Psoas muscle (tissue), 8 donors: ENCODE results near the gene SF3B5. TPM values are rescaled to one million over a fixed set of nuclear protein-coding genes. Genes with fewer than 3 reads are reported as not detected.

Source experiments
- ATAC-seq, 4 donors: fragments of 200-7000 bp; cut with Tn5 transposase; one replicate each; pipeline ENCODE4 v1.9.1; 2020; ENCODE audit warnings: moderate library complexity in 3 of 4, mild to moderate bottlenecking in 2 of 4
- DNase-seq, 2 donors: peaks; one replicate each; pipeline ENCODE4 v3.0.0-alpha.2; 2020
- H3K27ac ChIP-seq: fragments of 200-600 bp; one replicate; pipeline ENCODE4 v1.8.0; 2022
- H3K27me3 ChIP-seq, 3 donors: fragments of 200-600 bp in 1 of 3; one replicate each; pipeline versions ENCODE4 v1.6.1 to v1.8.0; 2013 to 2022; ENCODE audit warnings: low read length in 2 of 3, mild to moderate bottlenecking in 2 of 3, moderate library complexity in 1 of 3; ENCODE audit not compliant: insufficient read depth in 3 of 3
- H3K36me3 ChIP-seq, 2 donors: fragments of 200-600 bp in 1 of 2; one replicate each; pipeline versions ENCODE4 v1.6.1 to v1.8.0; 2013 to 2022; ENCODE audit warnings: low read depth in 1 of 2, mild to moderate bottlenecking in 1 of 2, moderate library complexity in 1 of 2; ENCODE audit not compliant: insufficient read depth in 1 of 2
- H3K4me1 ChIP-seq: fragments of 200-600 bp; one replicate; pipeline ENCODE4 v1.8.0; 2022
- H3K4me3 ChIP-seq: fragments of 200-600 bp; one replicate; pipeline ENCODE4 v1.8.0; 2022; ENCODE audit warnings: mild to moderate bottlenecking
- H3K9me3 ChIP-seq: fragments of 200-600 bp; one replicate; pipeline ENCODE4 v1.8.0; 2022
- WGBS, 3 donors: extraction: QIAGEN DNeasy Blood & Tissue Kit; methylation state at CpG; one replicate each; pipeline versions ENCODE4 v1.1.6 to v1.1.7; 2013; 5-methylcytosine and 5-hydroxymethylcytosine counted together
- intact Hi-C, 2 donors: fragments of 100-400 bp; cut with DNase I; formaldehyde crosslinking; loops; one replicate each; pipeline versions ENCODE4 v1.11.0 to v1.14.2; 2022
- polyA plus RNA-seq, 3 donors: library from polyadenylated mRNA; stranded (reverse); fragments of 200-250 nt; gene quantifications; one replicate each; pipeline ENCODE4 v1.2.3, GENCODE V29; 2013
- total RNA-seq, 4 donors: library from RNA; stranded (reverse); fragmentation: NEBNext Ultra II Directional in 2 of 4; extraction: Animal tissue kit (Norgen Biotek cat#: 25700) in 2 of 4; gene quantifications; one replicate each; pipeline versions ENCODE4 v1.2.1 to v1.2.4, GENCODE V29; 2021 to 2023
- TF ChIP-seq, protein P1 (sequence below): fragments of 200-600 bp; IDR thresholded peaks from one replicate; pipeline ENCODE4 v1.8.0; 2022; ENCODE audit warnings: antibody characterized with exemption
- donor health status: healthy with polysubstance abuse.
- donor health status: DM: no; HTN: no; CAD: no; lungs with moderate emphysema.
- donor health status: Bipolar disorder and iron deficiency.
- donor health status: healthy.
- donor health status: DM: yes; HTN: yes; CAD: no.
- donor health status: DM: no; HTN: no; CAD: no.
- donor health status: DM: no; HTN: no; CAD: no.
- donor health status: DM: yes; HTN: yes; CAD: no.

SF3B5 gene
- total and polyA plus RNA-seq, 7 donors: 115 to 296 (median 146) TPM

DNA sequence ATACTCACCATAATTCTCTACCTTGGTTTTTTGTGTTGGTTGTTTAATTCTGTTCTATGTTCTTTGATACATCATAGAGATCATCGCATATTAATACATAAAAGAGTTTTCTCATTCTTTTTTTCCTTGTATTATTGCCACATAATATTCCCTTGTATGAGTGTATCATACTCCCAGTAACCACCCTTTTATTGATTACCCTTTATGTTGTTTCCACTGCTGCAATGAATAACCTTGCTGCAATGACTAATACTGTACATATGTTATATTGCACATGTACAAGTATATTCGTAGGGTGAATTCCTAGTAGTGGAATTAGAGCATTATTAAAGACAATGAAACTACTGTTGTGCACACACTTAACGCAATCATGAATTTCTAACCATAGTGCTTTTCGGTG, 9.1 kb upstream of the SF3B5 start:
- no peak overlapping the region for H3K27ac ChIP-seq
- no peaks in the 10 kb centered on the region for H3K27me3 ChIP-seq
- no peak for ATAC-seq
- WGBS, 3 donors: 51 to 69% (median 51%) methylated on average over 4 of the region's 4 CpGs
- intact Hi-C loops: loop anchor here (2.0 to 10.0 kb wide), 2 partner anchors 112 to 380 kb away; no protein-coding TSS in a partner anchor
- no peak overlapping the region for H3K4me3 ChIP-seq
- no peaks in the 10 kb centered on the region for H3K4me1 ChIP-seq
- TF ChIP-seq, protein P1, sequence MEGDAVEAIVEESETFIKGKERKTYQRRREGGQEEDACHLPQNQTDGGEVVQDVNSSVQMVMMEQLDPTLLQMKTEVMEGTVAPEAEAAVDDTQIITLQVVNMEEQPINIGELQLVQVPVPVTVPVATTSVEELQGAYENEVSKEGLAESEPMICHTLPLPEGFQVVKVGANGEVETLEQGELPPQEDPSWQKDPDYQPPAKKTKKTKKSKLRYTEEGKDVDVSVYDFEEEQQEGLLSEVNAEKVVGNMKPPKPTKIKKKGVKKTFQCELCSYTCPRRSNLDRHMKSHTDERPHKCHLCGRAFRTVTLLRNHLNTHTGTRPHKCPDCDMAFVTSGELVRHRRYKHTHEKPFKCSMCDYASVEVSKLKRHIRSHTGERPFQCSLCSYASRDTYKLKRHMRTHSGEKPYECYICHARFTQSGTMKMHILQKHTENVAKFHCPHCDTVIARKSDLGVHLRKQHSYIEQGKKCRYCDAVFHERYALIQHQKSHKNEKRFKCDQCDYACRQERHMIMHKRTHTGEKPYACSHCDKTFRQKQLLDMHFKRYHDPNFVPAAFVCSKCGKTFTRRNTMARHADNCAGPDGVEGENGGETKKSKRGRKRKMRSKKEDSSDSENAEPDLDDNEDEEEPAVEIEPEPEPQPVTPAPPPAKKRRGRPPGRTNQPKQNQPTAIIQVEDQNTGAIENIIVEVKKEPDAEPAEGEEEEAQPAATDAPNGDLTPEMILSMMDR: no peak
- no peaks in the 10 kb centered on the region for H3K36me3 ChIP-seq
- no peak for DNase-seq
- no peaks in the 10 kb centered on the region for H3K9me3 ChIP-seq

DNA sequence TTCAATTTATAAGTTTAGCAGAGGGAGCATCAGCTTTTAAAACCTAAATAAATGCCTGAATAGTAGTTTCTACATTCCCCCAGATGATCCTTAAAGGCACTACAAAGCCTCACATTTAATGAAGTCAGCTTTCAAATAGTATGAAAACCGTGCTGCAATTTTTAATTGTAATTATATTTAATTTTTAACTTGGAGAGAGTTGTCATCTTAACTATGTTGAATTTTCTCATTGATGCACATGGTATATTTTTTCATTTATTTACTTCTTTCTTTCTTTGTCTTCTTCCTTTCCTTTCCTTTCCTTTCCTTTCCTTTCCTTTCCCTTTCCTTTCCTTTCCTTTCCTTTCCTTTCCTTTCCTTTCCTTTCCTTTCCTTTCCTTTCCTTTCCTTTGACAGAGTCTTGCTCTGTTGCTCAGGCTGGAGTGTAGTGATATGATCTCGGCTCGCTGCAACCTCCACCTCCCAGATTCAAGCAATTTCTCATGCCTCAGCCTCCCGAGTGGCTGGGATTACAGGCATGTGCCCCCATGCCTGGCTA, 7.7 kb upstream of the SF3B5 start:
- intact Hi-C loops: loop anchor here in 1 of 2 donors (10.0 kb wide), 1 partner anchor 382 kb away; no protein-coding TSS in a partner anchor
- TF ChIP-seq, protein P1: no peak
- DNase-seq (no peak), ATAC-seq (no peak)
- Histone ChIP-seq H3K36me3 (no peaks in the 10 kb centered on the region), H3K4me1 (no peaks in the 10 kb centered on the region), H3K4me3 (no peak overlapping the region), H3K9me3 (no peaks in the 10 kb centered on the region), H3K27me3 (no peaks in the 10 kb centered on the region), H3K27ac (no peak overlapping the region)
- WGBS, 3 donors: 69 to 76% (median 72%) methylated on average over 4 of the region's 4 CpGs

DNA sequence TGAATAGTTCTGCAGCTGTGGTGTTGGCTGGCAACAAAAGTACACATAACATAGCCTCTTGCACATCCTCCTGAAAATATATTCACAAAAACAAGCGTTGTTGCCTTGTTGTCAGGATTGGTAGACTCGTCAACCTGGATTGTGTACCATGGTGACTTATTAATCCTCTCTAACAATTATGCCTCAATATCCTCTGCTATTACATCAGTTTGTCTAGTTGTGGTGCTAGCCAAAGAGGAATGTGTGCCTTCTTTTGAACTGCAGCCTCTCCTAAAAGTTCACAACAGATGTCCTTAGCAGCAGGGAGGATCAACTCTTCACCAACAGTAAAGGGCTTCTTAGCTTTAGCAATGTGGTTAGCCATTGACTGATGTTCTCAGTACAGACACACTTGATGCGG, 3.6 kb upstream of the SF3B5 start:
- no peak for DNase-seq
- H3K27me3 ChIP-seq: no peaks in the 10 kb centered on the region
- H3K4me3 ChIP-seq: no peak overlapping the region
- H3K9me3 ChIP-seq: no peaks in the 10 kb centered on the region
- ATAC-seq: no peak
- TF ChIP-seq, protein P1: no peak
- no peaks in the 10 kb centered on the region for H3K36me3 ChIP-seq
- WGBS, 3 donors: 75 to 83% (median 83%) methylated on average over 3 of the region's 3 CpGs
- intact Hi-C loops: loop anchor here (5.0 kb wide), 2 partner anchors 118 to 188 kb away; partner anchors contain the start of gene UTRN (in 1 of the 2)
- no peak overlapping the region for H3K27ac ChIP-seq
- peaks cover 8% of the 10 kb centered on the region for H3K4me1 ChIP-seq

DNA sequence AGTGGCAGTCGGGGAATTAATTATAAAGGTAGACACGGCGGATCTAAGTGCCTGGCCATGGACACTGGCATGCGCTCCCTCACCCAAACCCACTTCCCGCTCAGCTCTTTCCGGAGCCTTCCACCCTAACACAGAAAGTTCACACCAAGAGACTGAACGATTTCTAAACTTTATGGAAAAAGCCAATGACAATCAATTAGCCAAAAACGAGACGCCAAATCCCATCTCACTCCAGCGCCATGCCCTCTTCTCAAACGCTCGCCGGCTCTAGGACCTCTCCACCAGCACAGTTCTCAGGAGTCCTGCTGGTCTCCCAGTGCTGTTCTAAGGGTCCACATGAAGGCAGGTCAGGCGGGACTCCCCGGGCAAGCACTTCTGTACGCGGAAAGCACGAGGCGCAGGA, 641 bp downstream of the SF3B5 start:
- H3K9me3 ChIP-seq: no peaks in the 10 kb centered on the region
- intact Hi-C loops: loop anchor here (5.0 kb wide), 2 partner anchors 123 to 193 kb away; partner anchors contain the start of gene UTRN (in 1 of the 2)
- peak overlapping the region; percentile 87 for H3K27ac ChIP-seq
- H3K27me3 ChIP-seq: no peaks in the 10 kb centered on the region
- peak overlapping the region; percentile 95 for H3K4me3 ChIP-seq
- DNase-seq (no peak), ATAC-seq (peak in 1 of 4 donors; percentile 6)
- TF ChIP-seq, protein P1: no peak
- peaks cover 0 to 4% of the 10 kb centered on the region in 2 donors for H3K36me3 ChIP-seq
- peaks cover 15% of the 10 kb centered on the region for H3K4me1 ChIP-seq
- WGBS, 3 donors: 1 to 2% (median 1%) methylated on average over 19 of the region's 19 CpGs

DNA sequence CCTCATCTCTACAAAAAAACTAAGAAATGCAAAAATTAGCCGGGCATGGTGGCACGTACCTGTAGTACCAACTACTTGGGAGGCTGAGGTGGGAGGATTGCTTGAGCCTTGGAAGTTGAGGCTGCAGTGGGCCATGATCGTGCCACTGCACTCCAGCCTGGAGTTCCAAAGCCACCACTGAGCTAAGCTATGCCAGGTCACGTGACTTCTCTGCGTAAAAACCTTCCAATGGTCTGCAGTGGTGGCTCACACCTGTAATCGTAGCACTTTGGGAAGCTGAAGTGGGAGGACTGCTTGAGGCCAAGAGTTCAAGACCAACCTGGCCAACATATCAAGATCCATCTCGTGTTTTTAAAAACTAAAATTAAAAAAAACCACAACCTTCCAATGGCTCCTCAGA, 1.7 kb downstream of the SF3B5 start:
- intact Hi-C loops: no loop called here
- peaks cover 0 to 4% of the 10 kb centered on the region in 2 donors for H3K36me3 ChIP-seq
- TF ChIP-seq, protein P1: no peak
- peak overlapping the region; percentile 95 for H3K4me3 ChIP-seq
- H3K27ac ChIP-seq: no peak overlapping the region
- no peaks in the 10 kb centered on the region for H3K9me3 ChIP-seq
- ATAC-seq: no peak
- 89 to 95% (median 94%) methylated on average over 7 of the region's 7 CpGs for WGBS, 3 donors
- no peaks in the 10 kb centered on the region for H3K27me3 ChIP-seq
- no peak for DNase-seq
- peaks cover 15% of the 10 kb centered on the region for H3K4me1 ChIP-seq
